Bone marrow (tissue), 2 donors: Measurements from ENCODE around the gene FAT3.

ENCODE experiments used
- DNase-seq, 2 donors: peaks; one replicate each; lab custom pipeline; 2025; lab: John Stamatoyannopoulos, UW

FAT3 gene

DNA sequence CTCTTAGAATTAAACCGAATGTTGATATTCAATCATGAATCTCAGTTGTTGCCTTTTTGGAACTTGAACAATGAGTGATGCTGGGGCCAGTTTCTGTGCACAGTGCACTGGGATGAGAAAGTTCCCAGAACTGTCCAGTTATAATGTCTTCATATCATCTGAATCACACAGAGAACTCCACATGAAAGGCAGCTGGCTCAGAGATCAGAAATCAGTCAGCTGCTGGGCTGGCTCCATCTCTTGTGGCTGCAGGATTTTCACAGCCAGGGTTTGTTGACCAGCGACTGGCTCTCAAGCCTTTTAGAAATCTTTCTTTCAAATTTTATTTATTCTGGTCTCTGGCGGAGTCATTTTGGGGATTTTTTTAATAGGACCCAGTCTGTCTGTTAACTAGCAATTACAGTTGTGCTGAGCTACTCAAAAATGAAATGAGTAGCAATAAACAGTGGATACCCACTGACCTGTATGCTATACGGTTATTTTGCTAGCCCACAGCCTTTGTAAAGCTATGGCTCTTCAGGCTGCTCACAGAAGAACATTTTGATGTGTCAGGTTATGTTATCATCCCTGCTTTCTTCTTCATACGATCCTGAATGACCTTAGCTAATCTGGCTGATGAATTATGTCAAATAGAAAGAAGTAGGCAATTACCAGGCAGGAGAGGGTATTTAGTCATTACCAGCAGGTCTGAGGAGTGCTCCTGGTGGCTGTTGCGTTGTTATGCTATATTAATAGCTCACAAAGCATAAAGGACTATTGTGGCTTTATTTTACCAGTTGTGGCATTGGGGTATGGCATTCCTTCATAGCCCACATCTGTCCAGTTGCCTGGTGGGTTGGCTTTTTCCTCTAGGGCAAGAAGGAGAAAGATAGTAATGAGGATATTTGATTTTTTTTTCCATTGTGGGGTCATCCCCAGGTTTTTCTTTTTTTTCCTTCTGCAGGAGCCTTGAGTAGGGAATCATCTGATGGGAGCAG, 3.6 kb downstream of the FAT3 start:
- no peak for DNase-seq

DNA sequence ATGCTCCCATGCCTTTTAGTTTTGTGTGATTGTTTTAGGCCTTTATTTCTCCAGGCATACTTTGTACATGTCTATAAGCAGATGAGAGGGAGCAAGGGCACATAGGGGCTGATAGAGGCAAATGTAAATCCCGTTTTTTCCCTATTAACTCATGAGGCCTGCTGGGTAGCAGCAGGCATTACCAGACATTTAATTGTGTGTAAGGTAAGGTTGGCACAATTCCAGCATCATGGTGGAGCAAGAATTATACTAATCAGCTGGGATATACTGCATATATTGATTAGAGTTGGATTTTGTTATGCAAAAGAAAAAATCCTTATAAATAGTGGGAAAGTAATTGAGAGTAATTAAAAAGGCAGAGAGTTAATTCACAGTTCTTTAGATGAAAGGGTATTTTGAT, 12.2 kb downstream of the FAT3 start:
- no peak for DNase-seq

DNA sequence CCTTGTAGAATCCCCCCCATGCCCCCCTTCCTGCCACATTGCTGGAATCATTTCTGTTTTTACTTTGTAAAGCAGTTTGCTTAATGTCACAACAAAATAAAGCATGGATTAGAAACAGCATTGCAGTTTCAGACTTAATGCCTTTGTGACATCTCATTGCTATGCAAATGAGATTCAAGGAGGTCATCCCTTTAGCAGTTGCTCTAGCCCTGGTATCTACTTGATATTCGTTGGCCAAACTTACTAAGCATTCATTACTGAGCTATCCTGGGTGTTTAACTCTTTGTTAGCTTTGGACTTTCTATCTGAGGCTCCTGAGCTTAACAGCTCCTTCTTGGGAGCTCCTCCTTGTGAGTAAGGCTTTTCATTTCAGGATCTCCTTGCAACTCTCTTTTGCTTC, 16.3 kb downstream of the FAT3 start:
- no peak for DNase-seq

DNA sequence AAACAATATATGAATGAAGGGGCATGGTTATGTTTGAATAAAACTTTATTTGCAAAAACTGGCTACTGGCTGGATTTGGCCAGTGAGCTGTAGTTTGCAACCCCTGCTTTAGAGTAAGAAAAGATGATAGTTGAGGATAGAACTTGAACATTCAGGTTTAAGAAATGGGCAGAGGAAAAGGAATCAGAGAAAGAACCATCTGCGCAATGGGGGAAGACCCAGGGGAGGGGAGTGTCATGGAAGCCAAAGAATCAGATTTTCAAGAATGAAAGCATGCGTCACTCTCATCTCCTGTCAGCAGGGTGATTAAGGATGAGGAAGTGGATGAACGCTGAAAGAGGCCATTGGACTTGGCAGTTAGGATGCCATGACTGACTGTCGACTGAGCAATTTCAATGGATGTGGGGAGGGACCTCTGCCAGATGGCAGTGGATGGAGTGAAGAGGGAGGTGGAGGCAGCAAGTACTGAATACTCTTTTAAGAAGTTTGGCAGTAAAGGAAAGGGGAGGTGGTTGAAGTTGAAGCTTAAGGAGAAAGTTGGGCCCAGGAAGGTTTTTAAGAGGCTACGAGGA, 21.2 kb downstream of the FAT3 start:
- no peak for DNase-seq

DNA sequence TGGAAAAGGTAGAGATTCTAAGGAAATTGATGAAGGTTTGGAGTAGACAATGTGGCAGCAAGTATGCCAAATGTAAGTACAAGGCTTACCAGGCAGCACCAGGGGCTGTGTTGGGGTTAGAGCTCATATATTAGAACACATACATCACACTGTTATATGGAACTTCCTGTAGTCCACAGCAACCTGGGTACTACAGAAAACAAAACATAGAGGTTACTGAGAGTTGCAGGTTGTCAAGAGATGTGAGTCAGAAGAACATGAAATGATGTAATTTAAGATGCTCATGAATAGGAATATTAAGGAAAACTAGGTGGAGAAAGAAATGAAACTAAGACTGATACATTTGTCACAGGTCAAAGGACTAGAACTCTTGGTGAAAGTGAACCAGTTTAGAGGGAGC, 22.0 kb downstream of the FAT3 start:
- no peak for DNase-seq

DNA sequence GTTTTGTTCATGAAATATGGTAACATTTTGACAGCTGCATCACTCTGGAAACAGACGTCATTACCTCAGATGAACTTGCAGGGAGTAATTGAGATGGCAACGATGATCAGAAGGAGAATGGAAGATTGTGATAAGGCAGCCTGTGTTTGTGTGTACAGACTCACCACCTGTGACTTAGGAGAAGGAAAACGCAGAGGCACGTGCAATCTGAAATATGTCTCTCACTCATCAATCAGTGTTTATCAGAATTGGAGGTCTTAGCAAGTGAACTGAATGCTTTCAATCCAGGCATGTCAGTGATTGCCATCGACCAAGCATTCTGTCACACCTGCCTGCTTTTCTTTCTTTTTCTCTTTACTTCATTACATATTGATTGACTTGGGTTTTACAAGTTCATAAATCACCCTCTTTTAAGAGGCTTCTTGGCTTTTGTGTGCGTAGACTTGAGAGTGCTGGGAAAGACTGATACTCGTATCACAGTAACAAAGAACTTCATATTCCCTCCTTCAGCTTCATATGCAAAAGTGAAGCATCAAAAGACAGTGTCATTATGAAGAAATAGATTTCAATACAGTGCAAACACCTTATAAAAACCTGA, 24.6 kb downstream of the FAT3 start:
- no peak for DNase-seq

DNA sequence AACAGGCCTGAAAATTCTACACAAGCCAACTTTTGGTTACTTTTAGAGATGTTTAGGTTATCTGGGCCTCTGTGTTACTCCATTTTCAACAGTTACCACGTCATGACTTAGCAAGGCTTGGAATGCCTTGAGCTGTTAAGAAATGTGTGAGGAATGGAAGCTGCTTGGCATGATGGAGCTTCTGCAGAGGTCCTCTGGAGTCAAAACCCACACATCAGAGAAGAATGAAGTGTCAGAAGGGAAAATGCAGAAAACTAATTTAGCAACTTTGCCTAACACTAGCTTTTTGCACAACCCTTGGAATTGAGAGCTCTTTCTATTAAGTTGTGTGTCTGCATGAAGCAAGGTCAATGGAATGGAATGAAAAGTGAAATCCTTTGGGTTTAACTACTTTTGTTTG, 27.4 kb downstream of the FAT3 start:
- DNase-seq, result no peak

DNA sequence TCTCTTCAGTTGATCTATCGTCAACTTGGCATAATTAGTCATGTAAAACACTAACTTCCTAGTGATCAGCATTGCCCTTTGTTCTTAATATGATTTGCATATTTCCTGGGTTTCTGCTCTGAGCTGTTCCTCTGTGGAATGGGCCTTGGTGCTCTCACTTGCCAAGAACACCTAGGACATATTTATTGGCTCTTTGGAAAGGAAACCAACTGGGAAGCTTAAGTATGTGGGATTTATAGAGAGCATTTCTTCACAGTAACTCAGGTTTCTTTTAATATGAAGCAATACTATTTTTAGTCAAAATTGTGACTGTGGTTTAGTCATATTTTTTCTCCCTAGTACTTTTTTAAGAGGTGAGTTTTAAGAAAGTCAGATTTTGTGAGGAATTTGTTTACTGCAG, 28.8 kb downstream of the FAT3 start:
- no peak for DNase-seq

DNA sequence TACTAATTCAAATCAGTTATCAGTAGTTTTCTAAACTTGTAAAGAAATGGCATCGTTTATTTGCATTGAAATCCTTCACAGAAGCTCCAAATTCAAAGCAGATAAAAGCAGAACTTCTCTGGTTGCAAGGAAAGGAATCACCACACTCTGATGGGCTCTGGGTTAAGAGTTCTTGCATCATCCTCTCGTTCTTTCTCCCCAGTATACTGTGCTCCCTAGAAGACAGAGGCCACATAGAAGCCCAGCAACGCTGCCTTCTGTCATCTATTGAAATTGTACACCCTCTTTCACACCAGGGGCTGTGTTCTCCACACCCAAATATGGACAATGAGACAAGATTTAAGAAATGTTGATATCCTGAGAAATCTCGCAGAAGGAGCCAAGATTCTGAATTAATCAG, 29.3 kb downstream of the FAT3 start:
- DNase-seq, result no peak

DNA sequence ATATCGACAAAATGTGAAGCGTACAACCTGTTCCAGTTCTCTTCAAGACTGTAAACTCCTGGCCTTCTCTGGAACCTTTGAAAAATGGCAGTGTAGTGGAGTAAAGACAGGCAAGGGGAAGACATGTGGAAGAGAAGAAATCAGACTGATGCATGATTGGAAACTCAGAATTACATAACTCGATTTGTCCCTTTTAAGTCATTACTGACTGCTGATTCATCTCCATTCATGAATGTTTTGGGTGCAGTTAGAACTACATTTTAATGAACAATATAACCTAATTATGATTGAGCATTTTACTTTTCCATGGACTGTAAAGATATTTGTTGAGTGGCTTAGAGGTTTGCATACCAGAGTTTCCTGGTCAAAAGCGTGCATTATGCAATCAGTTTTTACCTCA, 32.9 kb downstream of the FAT3 start:
- DNase-seq, result no peak

DNA sequence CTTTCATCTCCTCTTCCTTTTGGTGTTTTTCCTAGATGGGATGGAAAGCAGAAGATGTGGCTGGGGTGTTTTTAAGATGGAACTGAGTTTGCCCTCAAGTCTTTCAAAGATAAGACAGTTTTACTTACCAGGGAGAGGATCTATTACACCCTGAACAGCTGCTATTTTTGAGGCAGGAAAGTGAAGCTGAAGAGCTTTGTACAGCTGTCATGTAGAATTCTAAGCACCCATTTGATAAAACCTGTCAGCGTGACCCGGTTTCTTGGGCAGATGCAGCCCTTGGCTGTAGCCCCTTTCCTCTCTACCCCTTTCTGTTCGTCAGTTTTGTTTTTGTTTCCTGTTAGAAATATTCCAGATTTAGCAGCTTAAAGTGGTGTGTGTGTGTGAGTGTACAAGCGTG, 35.2 kb downstream of the FAT3 start:
- no peak for DNase-seq

DNA sequence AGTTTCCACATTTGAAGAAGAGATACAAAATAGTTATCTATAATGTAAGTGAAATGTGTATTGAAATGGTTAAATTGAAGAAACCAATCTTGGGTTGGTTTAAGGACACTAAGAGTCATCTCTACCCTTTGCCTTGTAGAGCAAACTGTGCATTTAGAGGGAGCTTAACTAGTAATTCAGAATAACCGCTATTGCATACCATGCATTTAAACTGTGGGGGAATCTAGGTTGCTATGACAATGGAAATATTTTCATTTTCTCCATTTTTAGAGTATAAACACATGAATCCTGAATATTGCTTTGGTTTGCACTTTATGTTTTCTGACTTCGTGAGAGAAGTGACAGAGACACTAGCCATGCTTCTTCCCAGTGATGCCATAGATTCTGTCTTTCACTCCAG, 39.7 kb downstream of the FAT3 start:
- DNase-seq, result no peak

DNA sequence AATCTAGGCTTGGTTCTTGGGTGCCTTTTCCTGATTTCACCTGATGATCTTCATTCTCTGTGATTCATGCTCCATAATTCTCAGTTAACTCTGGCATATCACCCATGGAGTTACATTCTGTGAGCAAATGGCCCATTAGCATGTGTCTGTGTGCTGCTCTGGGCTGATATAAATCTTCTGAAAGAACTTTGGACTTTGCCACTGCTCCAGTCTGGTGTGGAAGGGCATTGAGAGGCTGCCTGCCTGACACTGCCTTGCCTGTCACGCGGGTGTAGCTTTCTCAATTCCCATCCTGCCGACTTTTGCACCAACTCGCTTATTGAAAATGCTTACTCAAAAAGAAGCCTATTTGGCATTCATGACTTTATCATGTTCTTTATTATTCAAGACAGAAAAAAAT, 42.2 kb downstream of the FAT3 start:
- no peak for DNase-seq

DNA sequence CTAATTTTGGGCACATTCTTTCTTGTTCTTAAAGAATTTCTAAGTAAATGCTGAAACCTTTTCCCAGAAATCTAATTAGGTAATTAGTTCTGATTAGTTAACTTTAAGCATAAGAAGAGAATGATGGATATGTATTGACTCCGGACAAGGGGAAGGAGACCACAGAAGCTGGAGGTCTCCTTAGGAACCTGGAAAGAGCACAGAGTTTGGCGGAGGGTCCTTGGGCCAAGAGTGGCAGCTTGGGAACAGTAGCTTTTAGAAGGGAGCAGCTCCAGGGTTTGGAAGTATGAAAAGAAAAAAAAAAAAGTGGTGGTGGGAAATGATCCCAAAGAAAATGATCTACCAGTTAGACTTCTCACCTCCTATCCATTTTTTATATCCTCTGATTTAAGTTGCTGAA, 42.7 kb downstream of the FAT3 start:
- DNase-seq, result no peak

DNA sequence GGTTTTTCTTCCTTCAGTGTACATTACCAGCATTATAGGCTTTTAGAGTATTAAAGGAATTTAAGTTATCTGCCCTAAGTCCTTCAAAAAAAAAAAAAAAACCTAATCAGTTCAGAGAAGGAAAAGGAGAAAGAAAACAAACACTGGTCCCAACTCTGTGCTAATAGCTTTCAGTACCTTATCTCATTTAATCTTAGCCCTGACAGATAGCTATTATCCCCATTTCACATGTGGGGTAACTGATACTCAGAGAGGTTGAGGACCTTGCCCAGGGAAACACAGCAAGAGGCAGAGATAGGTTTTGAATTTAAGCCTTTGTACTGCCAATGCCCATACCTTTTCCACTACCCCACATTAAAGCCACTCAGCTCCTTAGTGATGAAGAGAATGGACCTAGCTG, 43.4 kb downstream of the FAT3 start:
- no peak for DNase-seq

DNA sequence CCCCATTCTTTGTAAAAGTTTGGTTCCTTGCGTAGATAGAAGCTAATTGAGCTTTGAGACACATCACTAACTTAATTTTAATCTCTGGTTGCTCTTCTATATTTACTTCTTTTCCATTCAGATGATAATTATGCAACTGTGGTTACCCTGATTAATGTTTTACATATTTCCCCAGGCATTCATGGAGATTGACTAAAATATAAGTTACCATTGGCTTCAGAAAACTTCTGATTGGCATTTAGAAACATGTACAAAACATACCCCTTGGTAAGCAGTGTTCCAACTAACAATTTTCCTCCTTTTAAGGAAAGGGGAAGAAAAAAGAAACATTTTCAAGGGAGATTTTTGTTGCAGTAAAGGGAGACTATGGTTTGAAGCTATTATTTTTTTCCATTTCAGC, 43.9 kb downstream of the FAT3 start:
- no peak for DNase-seq

DNA sequence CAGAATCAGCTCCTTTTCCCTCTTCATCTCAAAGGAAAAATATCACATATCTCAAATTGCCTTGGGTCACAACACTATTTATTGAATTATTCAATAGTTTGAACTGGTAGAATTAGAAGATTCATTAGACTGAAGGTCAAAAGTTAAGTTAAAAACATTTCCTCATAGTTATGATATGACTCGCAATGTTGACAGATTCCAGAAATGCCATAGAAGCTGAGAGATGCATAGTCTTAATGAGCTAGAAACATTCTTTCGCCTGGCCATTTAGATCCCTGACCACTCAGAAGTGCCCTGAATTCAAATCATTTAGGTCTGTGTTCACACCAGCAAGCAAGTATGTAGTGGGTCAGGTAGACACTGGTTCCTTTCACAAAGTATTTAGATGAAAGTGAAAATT, 44.4 kb downstream of the FAT3 start:
- DNase-seq, result no peak

DNA sequence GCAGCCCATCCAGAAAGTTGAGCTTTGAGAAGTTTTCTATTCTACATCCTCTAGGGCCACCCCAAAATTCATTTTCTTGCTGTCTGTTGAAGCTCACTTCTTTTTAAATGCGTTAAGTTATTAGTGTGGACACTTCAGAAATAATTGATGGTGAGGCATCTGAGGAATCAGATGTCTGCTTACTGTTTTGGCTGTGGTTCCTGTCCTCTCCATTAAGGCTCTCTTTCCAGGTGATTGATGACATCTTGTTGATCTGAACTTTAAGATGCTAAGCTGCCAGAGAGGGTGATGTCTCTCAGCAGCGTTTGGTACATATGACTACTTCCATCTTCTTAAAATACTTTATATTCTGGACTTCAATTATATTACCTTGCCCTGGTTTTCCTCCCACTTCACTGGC, 45.2 kb downstream of the FAT3 start:
- DNase-seq, result no peak

DNA sequence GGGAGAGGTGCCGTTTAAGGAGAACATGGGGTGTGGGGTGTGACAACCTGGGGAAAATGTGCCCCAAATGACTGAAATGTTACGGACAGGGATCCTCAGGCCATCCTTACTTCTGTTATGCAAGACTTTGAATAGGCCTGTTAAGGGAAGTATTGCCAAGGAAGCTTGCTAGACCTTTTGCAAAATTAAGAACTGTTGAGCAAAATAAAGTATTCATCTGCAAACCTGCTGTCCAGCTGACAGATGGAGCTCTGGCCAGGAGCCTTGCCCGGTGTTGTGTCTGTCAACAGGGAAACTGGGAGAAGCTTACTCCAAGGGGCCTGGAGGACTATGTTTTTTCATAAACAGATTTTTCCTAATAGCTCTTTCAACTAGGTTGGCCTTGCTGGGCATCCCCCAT, 48.0 kb downstream of the FAT3 start:
- no peak for DNase-seq
